ENCODE data around the gene MX2. TPM values are rescaled to one million over a fixed set of nuclear protein-coding genes. Genes with fewer than 3 reads are reported as not detected.

MX2 gene
- total and polyA plus RNA-seq, 3 donors from 2014 or later, result 8.4 to 12.8 (median 10.1) TPM

DNA sequence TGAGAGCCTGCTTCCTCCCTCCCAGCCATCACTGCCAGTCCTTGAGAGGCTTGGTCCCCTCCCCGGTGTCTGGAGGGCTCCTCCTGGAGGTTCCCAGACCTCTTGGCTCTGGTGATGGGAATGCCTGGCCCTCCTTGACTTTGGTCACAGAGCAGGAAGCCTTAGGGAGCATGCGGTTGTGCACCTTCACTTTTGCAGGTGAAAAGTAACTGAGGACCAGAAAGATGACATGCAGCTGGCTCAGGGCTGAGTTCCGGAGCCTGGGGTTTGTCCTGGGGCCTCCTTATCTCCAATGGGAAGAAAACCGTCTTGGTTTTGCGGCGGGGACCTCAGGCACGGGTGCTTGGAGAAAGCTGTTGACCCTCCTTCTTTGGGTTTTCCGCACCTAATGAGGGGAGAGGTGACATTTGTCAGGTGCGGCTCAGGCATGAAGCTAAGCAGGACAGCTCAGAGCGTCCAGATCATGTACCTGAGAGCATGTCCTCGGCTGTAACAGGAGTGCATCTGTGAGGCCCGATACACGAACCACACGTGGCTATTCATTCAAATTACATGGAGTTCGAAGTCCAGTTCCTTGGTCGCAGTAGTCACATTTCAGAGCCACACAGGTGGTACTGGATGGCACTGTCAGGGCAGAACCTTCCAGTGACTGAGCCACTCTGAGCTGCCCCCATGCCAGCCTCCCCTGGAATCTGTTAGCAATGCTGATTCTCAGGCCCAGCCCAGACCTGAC is 608 bp upstream of the MX2 start:
- intact Hi-C loops (cut with DNase I; ENCODE audit: low total_unique reads), result no loop called here
- WGBS, 2 donors, result 93 to 94% methylated on average over 7 to 16 of the region's 16 CpGs
- Histone ChIP-seq H3K27ac (peak overlapping the region in 1 of 2 donors; percentile 12), H3K27me3 (no peaks in the 10 kb centered on the region), H3K4me1 (no peaks in the 10 kb centered on the region), H3K4me3 (no peak overlapping the region), H3K9me3 (no peaks in the 10 kb centered on the region), H3K36me3 (ENCODE audit: low read depth, missing control alignments) (no peaks in the 10 kb centered on the region)
- TF ChIP-seq, protein P1, sequence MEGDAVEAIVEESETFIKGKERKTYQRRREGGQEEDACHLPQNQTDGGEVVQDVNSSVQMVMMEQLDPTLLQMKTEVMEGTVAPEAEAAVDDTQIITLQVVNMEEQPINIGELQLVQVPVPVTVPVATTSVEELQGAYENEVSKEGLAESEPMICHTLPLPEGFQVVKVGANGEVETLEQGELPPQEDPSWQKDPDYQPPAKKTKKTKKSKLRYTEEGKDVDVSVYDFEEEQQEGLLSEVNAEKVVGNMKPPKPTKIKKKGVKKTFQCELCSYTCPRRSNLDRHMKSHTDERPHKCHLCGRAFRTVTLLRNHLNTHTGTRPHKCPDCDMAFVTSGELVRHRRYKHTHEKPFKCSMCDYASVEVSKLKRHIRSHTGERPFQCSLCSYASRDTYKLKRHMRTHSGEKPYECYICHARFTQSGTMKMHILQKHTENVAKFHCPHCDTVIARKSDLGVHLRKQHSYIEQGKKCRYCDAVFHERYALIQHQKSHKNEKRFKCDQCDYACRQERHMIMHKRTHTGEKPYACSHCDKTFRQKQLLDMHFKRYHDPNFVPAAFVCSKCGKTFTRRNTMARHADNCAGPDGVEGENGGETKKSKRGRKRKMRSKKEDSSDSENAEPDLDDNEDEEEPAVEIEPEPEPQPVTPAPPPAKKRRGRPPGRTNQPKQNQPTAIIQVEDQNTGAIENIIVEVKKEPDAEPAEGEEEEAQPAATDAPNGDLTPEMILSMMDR (IDR thresholded peaks at IDR 0.05), result no peak
- TF ChIP-seq POLR2A (IDR thresholded peaks at IDR 0.05), result no peak
- no peak for DNase-seq

- H3K27me3 ChIP-seq, result no peaks in the 10 kb centered on the region
- no peak for TF ChIP-seq POLR2A (IDR thresholded peaks at IDR 0.05)
- TF ChIP-seq, protein P1 (IDR thresholded peaks at IDR 0.05), result no peak
- no peak overlapping the region for H3K4me3 ChIP-seq
- H3K4me1 ChIP-seq, result no peaks in the 10 kb centered on the region
- WGBS, 2 donors, result 91 to 92% methylated on average over 16 of the region's 16 CpGs
- intact Hi-C loops (cut with DNase I; ENCODE audit: low total_unique reads), result no loop called here
- DNase-seq, result no peak
- no peak overlapping the region for H3K27ac ChIP-seq
- no peaks in the 10 kb centered on the region for H3K36me3 ChIP-seq (ENCODE audit: low read depth, missing control alignments)
- H3K9me3 ChIP-seq, result no peaks in the 10 kb centered on the region
Measured at GRCh38 chr21:41362605-41363369, 960 bp downstream of the MX2 start.

GRCh38 chr21:41363370-41364270 is 1.8 kb downstream of the MX2 start:
- no peak overlapping the region for H3K27ac ChIP-seq
- whole genome bisulfite sequencing, 2 donors, result 97% methylated on average over 17 to 18 of the region's 18 CpGs
- no peak overlapping the region for H3K4me3 ChIP-seq
- H3K9me3 ChIP-seq, result no peaks in the 10 kb centered on the region
- intact Hi-C loops (cut with DNase I; ENCODE audit: low total_unique reads), result no loop called here
- H3K4me1 ChIP-seq, result peaks cover under 1% of the 10 kb centered on the region
- no peak for TF ChIP-seq POLR2A (IDR thresholded peaks at IDR 0.05)
- TF ChIP-seq, protein P1 (IDR thresholded peaks at IDR 0.05), result no peak
- no peaks in the 10 kb centered on the region for H3K27me3 ChIP-seq
- no peak for DNase-seq
- no peaks in the 10 kb centered on the region for H3K36me3 ChIP-seq (ENCODE audit: low read depth, missing control alignments)

GRCh38 chr21:41364308-41364707 is 2.5 kb downstream of the MX2 start:
- no peak overlapping the region for H3K4me3 ChIP-seq
- TF ChIP-seq POLR2A (IDR thresholded peaks at IDR 0.05), result no peak
- TF ChIP-seq, protein P1 (IDR thresholded peaks at IDR 0.05), result no peak
- no peaks in the 10 kb centered on the region for H3K36me3 ChIP-seq (ENCODE audit: low read depth, missing control alignments)
- no peaks in the 10 kb centered on the region for H3K9me3 ChIP-seq
- no peaks in the 10 kb centered on the region for H3K27me3 ChIP-seq
- H3K4me1 ChIP-seq, result peaks cover 8% of the 10 kb centered on the region
- no peak for DNase-seq
- intact Hi-C loops (cut with DNase I; ENCODE audit: low total_unique reads), result no loop called here
- H3K27ac ChIP-seq, result no peak overlapping the region
- WGBS, 2 donors, result 87 to 98% methylated on average over 6 of the region's 6 CpGs
